HepG2 (cell line): ENCODE data around the gene CCL22. TPM values are rescaled to one million over a fixed set of nuclear protein-coding genes. Genes with fewer than 3 reads are reported as not detected.

Experiments used
- BRD4 ChIP-seq: sonication (generic); formaldehyde crosslinking; IDR thresholded peaks from 2 replicates; pipeline ENCODE4 v1.4.0; 2020; ENCODE audit warnings: missing genetic modification reagents
- CSRNP2 ChIP-seq: sonication (generic); formaldehyde crosslinking; conservative IDR thresholded peaks from 2 replicates; pipeline ENCODE4 v1.8.0; 2022; ENCODE audit warnings: low read depth, missing genetic modification reagents
- DNMT1 ChIP-seq: sonication (generic); formaldehyde crosslinking; IDR thresholded peaks from 2 replicates; pipeline ENCODE4 v1.5.1; 2020; ENCODE audit warnings: mild to moderate bottlenecking, missing genetic modification reagents
- ELF1 ChIP-seq: sonication (generic); formaldehyde crosslinking; IDR thresholded peaks from 2 replicates; pipeline ENCODE4 v1.4.0; 2020; ENCODE audit warnings: missing genetic modification reagents
- FOXO1 ChIP-seq: sonication (generic); formaldehyde crosslinking; IDR thresholded peaks from 2 replicates; pipeline ENCODE4 v1.4.0; 2020; ENCODE audit warnings: missing genetic modification reagents
- FOXP4 ChIP-seq: sonication (generic); formaldehyde crosslinking; IDR thresholded peaks from 2 replicates; pipeline ENCODE4 v1.4.0; 2020; ENCODE audit warnings: missing genetic modification reagents
- GATAD2A ChIP-seq: IDR thresholded peaks from 2 replicates; pipeline ENCODE4 v1.6.1; 2016
- MTF1 ChIP-seq: sonication (generic); formaldehyde crosslinking; IDR thresholded peaks from 2 replicates; pipeline ENCODE4 v1.5.0; 2020; ENCODE audit warnings: missing genetic modification reagents
- NPAS2 ChIP-seq: sonication (generic); formaldehyde crosslinking; IDR thresholded peaks from 2 replicates; pipeline ENCODE4 v1.8.0; 2022; ENCODE audit warnings: mild to moderate bottlenecking, missing genetic modification reagents, borderline replicate concordance
- RARA ChIP-seq: IDR thresholded peaks from 2 replicates; pipeline ENCODE4 v1.6.1; 2016; ENCODE audit warnings: missing genetic modification reagents, missing compliant biosample characterization
- RXRB ChIP-seq: IDR thresholded peaks from 2 replicates; pipeline ENCODE4 v1.6.1; 2016; ENCODE audit warnings: borderline replicate concordance, missing genetic modification reagents, missing compliant biosample characterization
- STAT5B ChIP-seq: sonication (generic); formaldehyde crosslinking; IDR thresholded peaks from 2 replicates; pipeline ENCODE4 v1.4.0; 2020; ENCODE audit warnings: missing genetic modification reagents
- ZFP82 ChIP-seq: sonication (generic); formaldehyde crosslinking; IDR thresholded peaks from 2 replicates; pipeline ENCODE4 v1.5.1; 2020; ENCODE audit warnings: mild to moderate bottlenecking, missing genetic modification reagents, borderline replicate concordance
- ZFY ChIP-seq: sonication (generic); formaldehyde crosslinking; IDR thresholded peaks from 2 replicates; pipeline ENCODE4 v1.4.0; 2020; ENCODE audit warnings: missing genetic modification reagents
- ZNF280B ChIP-seq: sonication (generic); formaldehyde crosslinking; IDR thresholded peaks from 2 replicates; pipeline ENCODE4 v1.5.0; 2020; ENCODE audit warnings: missing genetic modification reagents, mild to moderate bottlenecking, borderline replicate concordance
- ZNF557 ChIP-seq: sonication (generic); formaldehyde crosslinking; IDR thresholded peaks from 2 replicates; pipeline ENCODE4 v1.4.0; 2020; ENCODE audit warnings: missing genetic modification reagents
- ZNF558 ChIP-seq: sonication (generic); formaldehyde crosslinking; IDR thresholded peaks from 2 replicates; pipeline ENCODE4 v1.9.0; 2022; ENCODE audit warnings: mild to moderate bottlenecking, missing genetic modification reagents, borderline replicate concordance
- ZNF749 ChIP-seq: sonication (generic); formaldehyde crosslinking; IDR thresholded peaks from 2 replicates; pipeline ENCODE4 v1.8.0; 2022; ENCODE audit warnings: mild to moderate bottlenecking, missing genetic modification reagents, moderate library complexity, borderline replicate concordance
- ZNF784 ChIP-seq: sonication (generic); formaldehyde crosslinking; IDR thresholded peaks from 2 replicates; pipeline ENCODE4 v1.5.1; 2020; ENCODE audit warnings: missing genetic modification reagents, mild to moderate bottlenecking, borderline replicate concordance
- ZXDC ChIP-seq: sonication (generic); formaldehyde crosslinking; IDR thresholded peaks from 2 replicates; pipeline ENCODE4 v1.5.0; 2020; ENCODE audit warnings: mild to moderate bottlenecking, missing genetic modification reagents
- polyA plus RNA-seq, 8 experiments: library from polyadenylated mRNA; depleted of rRNA in 3 of 8; stranded (reverse) in 7 of 8; unstranded in 1 of 8; fragments of >200 nt; fragmentation: Illumina TruSeq in 4 of 8; extraction: Trizol in 4 of 8; gene quantifications; 2 replicates each; pipeline versions ENCODE4 v1.2.1 to v1.2.3, GENCODE V29; 2011 to 2016; ENCODE audit warnings: low read depth in 4 of 8, missing spikeins in 1 of 8, mixed read lengths in 1 of 8; ENCODE audit not compliant: insufficient read depth in 1 of 8
- total RNA-seq, 5 experiments: library from RNA; depleted of rRNA; stranded (reverse); fragments of >200 nt; fragmentation: Illumina TruSeq; extraction: Trizol; gene quantifications; 2 replicates each; pipeline ENCODE4 v1.2.3, GENCODE V29; 2016; ENCODE audit warnings: low read depth in 1 of 5

The CCL22 gene
- total and polyA plus RNA-seq, 2 of the 13 experiments (the other 11 are each of a cell fraction or from before 2014, with no cell fraction given) = not detected

- TF ChIP-seq ELF1 (CRISPR knock-in tag) (no peak), ZNF558 (CRISPR knock-in tag) (no peak), RXRB (CRISPR knock-in tag) (no peak; the same call in 1 of the 2 replicates), GATAD2A (CRISPR knock-in tag) (no peak), MTF1 (CRISPR knock-in tag) (no peak), ZNF749 (CRISPR knock-in tag) (0 out of 2 replicates have a peak, but pooled peaks have one; percentile 69), FOXP4 (CRISPR knock-in tag) (no peak), DNMT1 (CRISPR knock-in tag) (no peak), STAT5B (no peak), ZFP82 (CRISPR knock-in tag) (0 out of 2 replicates have a peak, but pooled peaks have one; percentile 5), FOXO1 (CRISPR knock-in tag) (peak; percentile 28; the same call in 1 of the 2 replicates), CSRNP2 (no peak), RARA (CRISPR knock-in tag) (no peak), ZNF557 (CRISPR knock-in tag) (no peak), NPAS2 (CRISPR knock-in tag) (no peak), ZXDC (no peak), BRD4 (CRISPR knock-in tag) (no peak), ZFY (CRISPR knock-in tag) (peak; percentile 45; the same call in 1 of the 2 replicates), ZNF280B (CRISPR knock-in tag) (no peak), ZNF784 (CRISPR knock-in tag) (0 out of 2 replicates have a peak, but pooled peaks have one; percentile 57)
Observed at GRCh38 chr16:57383276-57384247, 25.0 kb downstream of the CCL22 start (continued).
